ENCODE data around the gene STRIP2. TPM values are rescaled to one million over a fixed set of nuclear protein-coding genes. Genes with fewer than 3 reads are reported as not detected.

The STRIP2 gene
- total RNA-seq, 2 experiments from 2014 or later = 12.2 to 13.1 TPM

DNA sequence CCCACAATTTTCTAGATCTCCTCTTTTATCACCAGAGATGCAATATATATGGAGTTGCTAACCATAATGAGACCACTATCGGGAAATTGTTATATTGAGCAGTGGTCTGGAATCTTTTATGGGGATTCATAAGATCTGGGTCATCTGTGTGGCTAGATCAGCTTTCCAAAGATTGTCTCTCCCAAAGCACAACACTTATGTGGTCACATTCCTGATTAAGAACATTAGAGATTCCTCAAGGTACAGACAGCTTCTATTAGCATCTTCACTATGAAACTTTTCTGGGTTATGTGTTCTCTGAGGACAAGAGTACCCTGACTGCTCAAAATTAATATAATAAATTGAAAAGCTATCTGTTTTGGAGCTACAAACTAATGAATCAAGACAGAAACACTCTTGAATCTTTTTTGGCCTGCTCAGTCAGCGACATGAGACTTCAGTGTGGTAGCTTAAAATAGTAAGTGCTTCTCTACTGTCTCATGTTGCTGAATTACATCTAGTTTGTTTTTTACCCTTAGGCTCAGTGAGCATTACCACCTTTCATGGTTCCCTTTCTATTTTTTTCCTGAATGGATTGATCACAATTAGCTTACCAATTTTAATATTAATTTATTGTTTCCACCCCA lies 42.6 kb upstream of the STRIP2 start:
- Mint-ChIP-seq H3K27ac (no peak overlapping the region), H3K27me3 (no peaks in the 10 kb centered on the region), H3K36me3 (ENCODE audit: low read depth) (peaks cover 10% of the 10 kb centered on the region), H3K4me1 (ENCODE audit: low read depth) (peaks cover under 1% of the 10 kb centered on the region), H3K9me3 (no peaks in the 10 kb centered on the region), H3K4me3 (no peak overlapping the region)
- POLR2A ChIA-PET = no interaction called here
- intact Hi-C loops (cut with micrococcal nuclease) = no loop called here
- DNase-seq (no peak), ATAC-seq (no peak)
- TF ChIP-seq, protein P1, sequence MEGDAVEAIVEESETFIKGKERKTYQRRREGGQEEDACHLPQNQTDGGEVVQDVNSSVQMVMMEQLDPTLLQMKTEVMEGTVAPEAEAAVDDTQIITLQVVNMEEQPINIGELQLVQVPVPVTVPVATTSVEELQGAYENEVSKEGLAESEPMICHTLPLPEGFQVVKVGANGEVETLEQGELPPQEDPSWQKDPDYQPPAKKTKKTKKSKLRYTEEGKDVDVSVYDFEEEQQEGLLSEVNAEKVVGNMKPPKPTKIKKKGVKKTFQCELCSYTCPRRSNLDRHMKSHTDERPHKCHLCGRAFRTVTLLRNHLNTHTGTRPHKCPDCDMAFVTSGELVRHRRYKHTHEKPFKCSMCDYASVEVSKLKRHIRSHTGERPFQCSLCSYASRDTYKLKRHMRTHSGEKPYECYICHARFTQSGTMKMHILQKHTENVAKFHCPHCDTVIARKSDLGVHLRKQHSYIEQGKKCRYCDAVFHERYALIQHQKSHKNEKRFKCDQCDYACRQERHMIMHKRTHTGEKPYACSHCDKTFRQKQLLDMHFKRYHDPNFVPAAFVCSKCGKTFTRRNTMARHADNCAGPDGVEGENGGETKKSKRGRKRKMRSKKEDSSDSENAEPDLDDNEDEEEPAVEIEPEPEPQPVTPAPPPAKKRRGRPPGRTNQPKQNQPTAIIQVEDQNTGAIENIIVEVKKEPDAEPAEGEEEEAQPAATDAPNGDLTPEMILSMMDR (IDR thresholded peaks at IDR 0.05) = no peak
- CTCF ChIA-PET = interaction anchor here (1.1 to 2.1 kb wide), 6 partner anchors 11 to 28 kb away, joined by 3 to 13 read pairs (median 3); no protein-coding TSS in a partner anchor

DNA sequence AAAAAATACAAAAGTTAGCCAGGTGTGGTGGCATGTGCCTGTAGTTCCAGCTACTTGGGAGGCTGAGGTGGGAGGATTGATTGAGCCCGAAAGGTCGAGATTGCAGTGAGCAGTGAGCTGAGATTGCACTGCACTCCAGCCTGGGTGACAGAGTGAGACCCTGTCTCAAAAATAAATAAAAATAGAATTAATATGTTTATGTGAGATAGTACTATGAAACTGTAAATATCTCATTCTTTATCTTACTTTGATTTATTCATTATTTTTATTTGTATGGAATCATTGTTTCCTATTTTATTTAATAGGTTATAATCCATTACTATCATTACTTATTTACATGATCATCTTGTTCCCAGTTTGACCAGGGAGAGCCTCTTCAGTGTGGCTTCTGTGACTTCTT lies 41.0 kb upstream of the STRIP2 start:
- ChIA-PET CTCF (no interaction called here), POLR2A (no interaction called here)
- Mint-ChIP-seq H3K27me3 (no peaks in the 10 kb centered on the region), H3K27ac (no peak overlapping the region), H3K9me3 (no peaks in the 10 kb centered on the region), H3K4me3 (no peak overlapping the region), H3K4me1 (ENCODE audit: low read depth) (no peaks in the 10 kb centered on the region), H3K36me3 (ENCODE audit: low read depth) (peaks cover 10% of the 10 kb centered on the region)
- ATAC-seq (no peak), DNase-seq (no peak)
- TF ChIP-seq, protein P1 (IDR thresholded peaks at IDR 0.05) = no peak
- intact Hi-C loops (cut with micrococcal nuclease) = no loop called here

DNA sequence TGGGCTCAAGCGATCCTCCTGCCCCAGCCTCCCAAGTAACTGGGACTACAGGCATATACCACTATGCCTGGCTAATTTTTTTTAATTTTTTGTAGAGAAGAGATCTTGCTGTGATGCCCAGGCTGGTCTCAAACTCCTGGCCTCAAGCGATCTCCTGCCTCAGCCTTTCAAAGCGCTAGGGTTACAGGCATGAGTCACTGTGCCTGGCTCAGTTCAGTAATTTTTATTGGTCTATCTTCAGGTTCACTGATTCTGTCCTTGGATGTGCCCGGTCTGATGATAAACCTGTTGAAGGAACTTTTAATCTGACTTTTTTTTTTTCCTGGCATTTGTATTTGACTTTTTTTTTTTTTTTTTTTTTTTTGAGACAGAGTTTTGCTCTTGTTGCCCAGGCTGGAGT lies 40.1 kb upstream of the STRIP2 start:
- CTCF ChIA-PET = no interaction called here

DNA sequence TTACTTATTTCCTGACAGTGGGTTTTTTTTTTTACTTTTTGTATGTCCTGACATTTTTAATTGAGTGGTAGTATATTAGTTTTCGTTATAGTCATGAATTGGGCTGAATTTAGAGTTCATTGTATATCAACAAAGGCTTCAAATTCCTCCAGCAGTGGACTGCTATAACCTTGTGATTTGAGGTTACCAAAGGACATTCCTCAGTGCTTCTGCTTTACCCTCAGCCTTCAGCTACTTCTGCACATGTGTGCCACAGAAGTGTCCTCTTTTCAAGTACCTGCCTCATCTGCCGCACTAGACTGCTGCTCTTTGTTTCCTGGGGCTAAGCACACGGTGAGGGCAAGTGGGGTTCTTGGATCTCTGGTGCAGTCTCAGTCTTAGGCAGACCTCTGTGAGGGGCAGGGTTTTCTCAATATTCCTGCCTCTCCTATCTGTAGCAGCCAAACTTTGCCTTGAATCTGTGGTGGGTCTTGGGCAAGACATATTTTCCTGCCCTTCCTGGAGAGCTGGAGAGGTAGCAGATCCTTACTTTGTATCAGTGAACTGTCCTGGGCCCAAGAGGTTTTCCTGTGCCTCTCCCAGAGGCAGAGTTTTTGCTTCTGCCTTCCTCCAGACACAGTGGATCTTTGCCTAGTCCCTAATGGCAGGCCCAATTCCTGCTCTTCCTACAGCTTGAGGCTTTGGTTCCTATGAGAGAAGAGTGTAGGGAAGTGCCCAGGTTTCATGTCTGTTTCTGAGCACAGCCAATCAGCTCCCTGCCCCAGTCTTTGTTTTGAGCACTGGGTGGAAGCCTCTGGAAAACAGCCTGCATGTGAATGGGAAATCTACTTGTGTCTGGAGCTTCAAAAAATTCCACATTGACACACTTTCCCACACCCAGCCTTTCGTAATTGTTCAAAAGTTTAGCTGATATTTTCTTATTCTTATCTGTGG lies 39.0 kb upstream of the STRIP2 start:
- TF ChIP-seq, protein P1 (IDR thresholded peaks at IDR 0.05) = no peak
- CTCF ChIA-PET = interaction anchor here (1.0 to 1.8 kb wide), 2 partner anchors 18 to 27 kb away, joined by 3 to 7 read pairs; no protein-coding TSS in a partner anchor
- Mint-ChIP-seq H3K27ac (no peak overlapping the region), H3K4me3 (no peak overlapping the region), H3K9me3 (no peaks in the 10 kb centered on the region), H3K4me1 (ENCODE audit: low read depth) (no peaks in the 10 kb centered on the region), H3K36me3 (ENCODE audit: low read depth) (peaks cover 11% of the 10 kb centered on the region), H3K27me3 (no peaks in the 10 kb centered on the region)
- ATAC-seq = no peak
- no peak for DNase-seq
- intact Hi-C loops (cut with micrococcal nuclease) = no loop called here
- POLR2A ChIA-PET = no interaction called here

More for the DNA sequence above, 40.1 kb upstream of the STRIP2 start:
- DNase-seq (no peak), ATAC-seq (no peak)
- Mint-ChIP-seq H3K9me3 (no peaks in the 10 kb centered on the region), H3K27ac (no peak overlapping the region), H3K4me1 (ENCODE audit: low read depth) (no peaks in the 10 kb centered on the region), H3K27me3 (no peaks in the 10 kb centered on the region), H3K36me3 (ENCODE audit: low read depth) (peaks cover 10% of the 10 kb centered on the region), H3K4me3 (no peak overlapping the region)
- POLR2A ChIA-PET = no interaction called here
- TF ChIP-seq, protein P1 (IDR thresholded peaks at IDR 0.05) = no peak
- intact Hi-C loops (cut with micrococcal nuclease) = no loop called here

Data from activated CD8-positive, alpha-beta T cell treated with anti-CD3 and anti-CD28 coated beads for 36 hours (primary cell).